Endothelial cell of umbilical vein (primary cell): ENCODE results near the gene HOXA13.

Experiments
- EZH2 ChIP-seq: IDR thresholded peaks from 2 replicates; pipeline ENCODE4 v1.6.1; 2012; ENCODE audit warnings: borderline replicate concordance, low read depth, mild to moderate bottlenecking, moderate library complexity, low read length, inconsistent platforms; ENCODE audit not compliant: severe bottlenecking
- TF ChIP-seq, protein P1 (sequence below), 2 donors: IDR thresholded peaks; 1 replicate in 1 of 2; 2 replicates in 1 of 2; pipeline ENCODE4 v1.5.1; 2011; ENCODE audit warnings: low read length in 2 of 2, mild to moderate bottlenecking in 2 of 2, moderate library complexity in 2 of 2, control low read depth in 1 of 2, inconsistent platforms in 1 of 2, low read depth in 1 of 2; ENCODE audit not compliant: insufficient read depth in 1 of 2; ENCODE audit errors: extremely low read depth in 1 of 2

DNA sequence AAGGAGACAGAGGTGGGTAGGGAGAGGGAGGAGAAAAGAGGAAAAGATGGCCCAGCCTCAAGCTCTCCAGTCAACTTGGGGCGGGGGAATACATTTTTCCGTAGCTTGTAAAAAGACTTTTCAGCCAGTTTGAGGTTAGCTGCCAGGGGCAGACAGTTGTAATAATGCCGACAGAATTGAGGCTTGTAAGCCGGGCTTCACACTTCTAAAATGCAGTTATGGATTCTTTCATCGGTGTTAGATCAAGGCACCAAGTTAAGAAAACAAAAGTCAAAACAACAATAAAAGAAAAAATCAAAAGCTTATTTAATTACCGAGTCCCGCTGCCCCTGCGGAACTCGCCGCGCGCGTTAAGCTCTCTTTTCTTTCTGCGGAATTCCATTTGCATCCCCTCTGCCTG, 42.3 kb upstream of the HOXA13 start:
- TF ChIP-seq EZH2 = no peak
- TF ChIP-seq, protein P1, sequence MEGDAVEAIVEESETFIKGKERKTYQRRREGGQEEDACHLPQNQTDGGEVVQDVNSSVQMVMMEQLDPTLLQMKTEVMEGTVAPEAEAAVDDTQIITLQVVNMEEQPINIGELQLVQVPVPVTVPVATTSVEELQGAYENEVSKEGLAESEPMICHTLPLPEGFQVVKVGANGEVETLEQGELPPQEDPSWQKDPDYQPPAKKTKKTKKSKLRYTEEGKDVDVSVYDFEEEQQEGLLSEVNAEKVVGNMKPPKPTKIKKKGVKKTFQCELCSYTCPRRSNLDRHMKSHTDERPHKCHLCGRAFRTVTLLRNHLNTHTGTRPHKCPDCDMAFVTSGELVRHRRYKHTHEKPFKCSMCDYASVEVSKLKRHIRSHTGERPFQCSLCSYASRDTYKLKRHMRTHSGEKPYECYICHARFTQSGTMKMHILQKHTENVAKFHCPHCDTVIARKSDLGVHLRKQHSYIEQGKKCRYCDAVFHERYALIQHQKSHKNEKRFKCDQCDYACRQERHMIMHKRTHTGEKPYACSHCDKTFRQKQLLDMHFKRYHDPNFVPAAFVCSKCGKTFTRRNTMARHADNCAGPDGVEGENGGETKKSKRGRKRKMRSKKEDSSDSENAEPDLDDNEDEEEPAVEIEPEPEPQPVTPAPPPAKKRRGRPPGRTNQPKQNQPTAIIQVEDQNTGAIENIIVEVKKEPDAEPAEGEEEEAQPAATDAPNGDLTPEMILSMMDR (IDR thresholded peaks at IDR 0.05; ENCODE audit: extremely low read depth in 1 of 2, insufficient read depth in 1 of 2, low read depth in 1 of 2, low read length in 2 of 2) = no peak
